ENCODE data around the gene KCMF1. TPM values are rescaled to one million over a fixed set of nuclear protein-coding genes. Genes with fewer than 3 reads are reported as not detected.

KCMF1 gene
- total RNA-seq, 1 experiment from 2014 or later, result 163 TPM

- Histone ChIP-seq H3K36me3 (ENCODE audit: control insufficient read depth, insufficient read depth, low read length) (peaks cover 44% of the 10 kb centered on the region), H3K9me3 (ENCODE audit: control insufficient read depth, insufficient read depth, low read depth, low read length) (no peaks in the 10 kb centered on the region), H3K27ac (ENCODE audit: low read length) (no peak overlapping the region), H3K4me1 (ENCODE audit: control insufficient read depth, insufficient read depth, low read length) (peaks cover 5% of the 10 kb centered on the region; the same call in 1 of the 2 replicates), H3K27me3 (ENCODE audit: control insufficient read depth, insufficient read depth, low read length) (no peaks in the 10 kb centered on the region), H3K4me3 (ENCODE audit: low read depth in 2 of 2, low read length in 2 of 2) (no peak overlapping the region)
- intact Hi-C loops (cut with micrococcal nuclease; ENCODE audit: unreplicated experiment) (no loop called here), in situ Hi-C loops (cut with HindIII; ENCODE audit: low pct_unique_long_range_greater_than_20kb, low sequenced_read_pairs) (no loop called here)
- POLR2A ChIA-PET, result no interaction called here
- no peak for DNase-seq (ENCODE audit: low read depth, low spot score)
- TF ChIP-seq CTCF (IDR thresholded peaks at IDR 0.05) (no peak), TCF7L2 (IDR thresholded peaks at IDR 0.05; ENCODE audit: low read depth, low read length) (no peak), REST (IDR thresholded peaks at IDR 0.05; ENCODE audit: insufficient read depth in 1 of 2, low read depth in 2 of 2, low read length in 1 of 2) (no peak), SIN3A (IDR thresholded peaks at IDR 0.05; ENCODE audit: borderline replicate concordance, insufficient read depth, low read depth, low read length) (no peak), POLR2AphosphoS5 (IDR thresholded peaks at IDR 0.05; ENCODE audit: low read depth, low read length) (no peak)
- ATAC-seq, result peak; percentile 53
- CTCF ChIA-PET, result no interaction called here
- no TSS peak for BruUV-seq (replicated peaks)
Measured at GRCh38 chr2:85048534-85048933, 77.6 kb downstream of the KCMF1 start.

- H3K4me1 ChIP-seq (ENCODE audit: control insufficient read depth, insufficient read depth, low read length), result peaks cover 5% of the 10 kb centered on the region; the same call in 1 of the 2 replicates
- ATAC-seq (no peak), DNase-seq (ENCODE audit: low read depth, low spot score) (no peak)
- in situ Hi-C loops (cut with HindIII; ENCODE audit: low pct_unique_long_range_greater_than_20kb, low sequenced_read_pairs), result no loop called here
- H3K9me3 ChIP-seq (ENCODE audit: control insufficient read depth, insufficient read depth, low read depth, low read length), result no peaks in the 10 kb centered on the region
- H3K27me3 ChIP-seq (ENCODE audit: control insufficient read depth, insufficient read depth, low read length), result no peaks in the 10 kb centered on the region
- H3K4me3 ChIP-seq (ENCODE audit: low read depth in 2 of 2, low read length in 2 of 2), result no peak overlapping the region
- TF ChIP-seq SIN3A (IDR thresholded peaks at IDR 0.05; ENCODE audit: borderline replicate concordance, insufficient read depth, low read depth, low read length) (no peak), REST (IDR thresholded peaks at IDR 0.05; ENCODE audit: insufficient read depth in 1 of 2, low read depth in 2 of 2, low read length in 1 of 2) (no peak), CTCF (IDR thresholded peaks at IDR 0.05) (no peak), TCF7L2 (IDR thresholded peaks at IDR 0.05; ENCODE audit: low read depth, low read length) (no peak), POLR2AphosphoS5 (IDR thresholded peaks at IDR 0.05; ENCODE audit: low read depth, low read length) (no peak)
- ChIA-PET CTCF (no interaction called here), POLR2A (no interaction called here)
- no peak overlapping the region for H3K27ac ChIP-seq (ENCODE audit: low read length)
- intact Hi-C loops (cut with micrococcal nuclease; ENCODE audit: unreplicated experiment), result no loop called here
- no TSS peak for BruUV-seq (replicated peaks)
- peaks cover 44% of the 10 kb centered on the region for H3K36me3 ChIP-seq (ENCODE audit: control insufficient read depth, insufficient read depth, low read length)
Measured at GRCh38 chr2:85049236-85049635, 78.3 kb downstream of the KCMF1 start.
